GM18498 (cell line): ENCODE data around the gene MAGED4B.
"Not testable (repeated sequence)": the region's sequence is repeated elsewhere in the genome, so short reads cannot be mapped to it uniquely, and the experiment has no call there.

Source experiments
- ATAC-seq: cut with Tn5 transposase; IDR thresholded peaks from one replicate; pipeline ENCODE4 v1.9.1; 2021; ENCODE audit warnings: mild to moderate bottlenecking, moderate library complexity; ENCODE audit not compliant: unreplicated experiment

MAGED4B gene

DNA sequence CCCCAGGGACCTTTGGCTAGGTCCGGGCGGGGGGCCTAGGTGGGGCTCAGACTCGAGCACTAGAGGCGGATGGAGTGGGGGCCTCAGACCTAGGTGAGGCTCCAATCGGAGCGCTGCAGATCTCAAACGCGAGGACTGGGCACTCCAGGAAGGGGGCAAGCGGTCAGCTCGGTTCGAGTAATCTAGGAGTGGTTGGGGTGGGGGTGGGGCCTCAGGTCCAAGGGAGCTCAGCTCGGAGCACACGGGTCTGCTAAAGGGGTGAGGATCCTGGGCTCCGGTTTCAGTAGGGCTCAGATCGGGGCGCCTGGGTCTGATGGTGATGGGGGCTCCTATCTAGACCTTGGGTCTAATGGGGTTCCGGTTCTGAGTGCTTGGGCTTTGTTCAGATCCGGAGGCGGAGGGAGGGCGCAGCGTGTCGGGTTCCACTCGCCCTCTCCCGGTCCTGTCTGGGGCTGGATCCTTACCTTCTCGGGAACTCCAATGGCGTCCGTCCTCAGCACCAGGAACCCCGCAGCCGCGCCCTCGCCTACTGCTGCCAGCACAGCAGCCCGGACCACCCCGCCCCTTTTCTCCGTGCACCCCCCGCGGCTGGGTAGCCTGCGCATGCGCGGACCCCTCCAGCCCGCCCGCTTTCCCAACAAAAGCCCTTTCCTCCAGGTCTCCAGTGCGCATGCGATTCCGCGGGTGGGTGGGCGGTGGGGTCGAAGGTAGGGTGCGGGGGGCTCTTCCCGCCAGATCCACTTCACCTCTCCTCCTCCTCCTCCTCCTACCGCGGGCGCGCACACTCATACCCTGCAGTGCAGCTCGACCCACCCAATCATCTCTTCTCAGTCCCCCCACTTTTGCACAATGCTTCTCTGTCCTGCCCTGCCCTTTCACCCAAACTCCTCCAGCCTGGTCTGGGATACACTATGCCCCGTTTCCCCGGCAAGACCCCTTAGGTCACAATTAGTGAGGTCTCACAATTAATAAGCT lies at the start of gene MAGED4B:
MAGED4B (minus strand) TSS at position 518 of the 975 bp plus-strand sequence. CDS start 1,011 bp downstream, outside the sequence.
- not testable (repeated sequence) for ATAC-seq

GRCh38 chrX:52118262-52118661 lies 49.3 kb upstream of the MAGED4B start:
- no peak for ATAC-seq

- no peak for ATAC-seq
These were observed 13.6 kb upstream of the MAGED4B start for GRCh38 chrX:52082578-52082977.

- ATAC-seq, result peak; percentile 66
These were observed 9.1 kb upstream of the MAGED4B start for GRCh38 chrX:52078131-52078530.

- ATAC-seq, result not testable (repeated sequence)
These were observed 26.7 kb downstream of the MAGED4B start for GRCh38 chrX:52042288-52042687.

DNA sequence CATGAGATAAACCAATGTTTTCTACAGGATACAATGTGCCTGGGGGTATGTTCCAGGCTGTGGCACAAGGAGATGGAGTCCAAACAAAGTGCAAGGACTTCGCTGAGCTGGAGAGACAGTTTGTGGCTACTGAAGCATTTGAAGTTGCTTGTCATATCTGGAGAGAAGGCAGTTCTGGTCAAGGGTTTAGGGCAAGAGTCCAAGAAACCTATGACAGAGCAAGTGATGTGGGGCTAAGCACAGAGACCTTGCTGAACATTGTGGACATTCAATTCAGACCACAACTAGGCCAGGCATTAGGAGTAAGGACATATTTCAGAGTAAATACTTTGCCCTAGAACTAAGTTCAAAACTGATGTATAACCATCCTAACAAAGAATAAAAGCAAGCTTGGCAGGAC lies 34.8 kb downstream of the MAGED4B start:
- no peak for ATAC-seq

DNA sequence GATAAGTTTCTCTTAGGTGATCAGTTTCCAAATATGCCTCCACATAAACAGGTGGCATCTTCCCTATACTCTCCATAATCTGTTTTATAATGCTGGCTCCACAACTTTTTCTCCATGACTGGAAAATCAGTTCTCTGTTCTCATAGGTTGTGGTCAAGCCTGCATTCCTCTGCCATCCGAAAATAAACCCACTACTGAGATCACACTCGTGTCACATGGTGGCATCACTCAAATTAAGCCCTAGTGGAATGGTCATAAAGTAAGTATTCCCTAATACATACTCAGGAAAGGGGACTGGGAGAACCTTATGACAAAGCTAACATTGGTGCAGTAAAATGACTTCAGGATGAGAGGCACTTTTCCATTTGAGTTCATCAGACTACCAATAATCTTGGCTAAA lies 37.6 kb downstream of the MAGED4B start:
- ATAC-seq, result no peak

DNA sequence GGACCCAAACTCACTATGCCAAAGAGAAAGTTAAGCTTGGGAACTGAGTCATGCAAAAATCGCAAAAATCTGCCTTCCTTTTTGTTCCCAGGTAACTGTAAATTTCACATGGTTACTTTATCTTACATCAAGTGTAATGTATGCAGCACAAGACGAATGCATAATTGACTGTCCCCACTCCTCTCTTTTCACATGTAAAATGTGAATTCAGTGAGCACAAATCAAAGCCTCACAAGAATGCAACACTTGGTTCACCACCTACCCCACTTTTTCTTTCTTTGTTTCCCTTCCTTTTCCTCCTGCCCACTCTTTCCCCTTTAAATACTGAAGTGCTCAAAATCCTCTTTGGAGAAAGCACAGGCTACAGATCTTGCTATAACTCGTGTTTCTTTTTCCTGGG lies 53.2 kb downstream of the MAGED4B start:
- ATAC-seq, result no peak
